Smooth muscle cell (in vitro differentiated cells): Measurements from ENCODE around the gene TPD52L2. TPM values are rescaled to one million over a fixed set of nuclear protein-coding genes. Genes with fewer than 3 reads are reported as not detected.

Experiments
- DNase-seq: peaks from one replicate; lab custom pipeline; 2025; ENCODE audit not compliant: unreplicated experiment; lab: John Stamatoyannopoulos, UW
- H2AFZ ChIP-seq: fragments of 200-600 bp; sonication (generic); 2 replicates; pipeline ENCODE4 v1.6.0; 2016; ENCODE audit warnings: antibody characterized with exemption, low read depth, mild to moderate bottlenecking
- H3F3A ChIP-seq: fragments of 200-600 bp; sonication (generic); 2 replicates; pipeline ENCODE4 v1.6.0; 2017; ENCODE audit warnings: antibody characterized with exemption, low read depth
- H3K27ac ChIP-seq: fragments of 200-600 bp; sonication (generic); 2 replicates; pipeline ENCODE4 v1.5.1; 2016; ENCODE audit warnings: low read depth, mild to moderate bottlenecking
- H3K27me3 ChIP-seq: fragments of 200-600 bp; sonication (generic); 2 replicates; pipeline ENCODE4 v1.6.1; 2016; ENCODE audit warnings: low read depth, mild to moderate bottlenecking
- H3K36me3 ChIP-seq: fragments of 200-600 bp; sonication (generic); 2 replicates; pipeline ENCODE4 v1.5.1; 2016; ENCODE audit warnings: low read depth
- H3K4me1 ChIP-seq: fragments of 200-600 bp; sonication (generic); 2 replicates; pipeline ENCODE4 v1.5.1; 2016; ENCODE audit warnings: low read depth
- H3K4me2 ChIP-seq: fragments of 200-600 bp; sonication (generic); 2 replicates; pipeline ENCODE4 v1.6.0; 2016; ENCODE audit warnings: mild to moderate bottlenecking
- H3K4me3 ChIP-seq: fragments of 200-600 bp; sonication (generic); 2 replicates; pipeline ENCODE4 v1.5.1; 2016; ENCODE audit warnings: mild to moderate bottlenecking
- H3K79me2 ChIP-seq: fragments of 200-600 bp; sonication (generic); 2 replicates; pipeline ENCODE4 v1.6.0; 2016; ENCODE audit warnings: low read depth, mild to moderate bottlenecking
- H3K9ac ChIP-seq: fragments of 200-600 bp; sonication (generic); 2 replicates; pipeline ENCODE4 v1.6.0; 2016; ENCODE audit warnings: low read depth
- H3K9me3 ChIP-seq: fragments of 200-600 bp; sonication (generic); replicated peaks from 2 replicates; pipeline ENCODE4 v1.5.1; 2016; ENCODE audit warnings: low read depth
- H4K20me1 ChIP-seq: fragments of 200-600 bp; sonication (generic); 2 replicates; pipeline ENCODE4 v1.6.0; 2016; ENCODE audit warnings: low read depth
- CTCF ChIP-seq: fragments of 200-600 bp; sonication (generic); IDR thresholded peaks from 2 replicates; pipeline ENCODE4 v1.5.1; 2017; ENCODE audit warnings: borderline replicate concordance, mild to moderate bottlenecking, antibody characterized with exemption; ENCODE audit not compliant: insufficient read depth, poor library complexity, severe bottlenecking
- WGBS: methylation state at CpG from one replicate; pipeline ENCODE4 v1.1.7; 2016; ENCODE audit warnings: low lambda C conversion rate; 5-methylcytosine and 5-hydroxymethylcytosine counted together
- polyA plus RNA-seq: library from polyadenylated mRNA; unstranded; fragments of >200 nt; fragmentation: Nextera tagmentation; extraction: Ambion mirVana; gene quantifications from 2 replicates; pipeline ENCODE4 v1.2.1, GENCODE V29; 2016
- total RNA-seq: library from RNA; depleted of rRNA; stranded (reverse); fragments of >200 nt; gene quantifications from 2 replicates; pipeline ENCODE4 v1.2.3, GENCODE V29; 2014

Gene TPD52L2
- total and polyA plus RNA-seq, 2 experiments from 2014 or later: 74.4 to 93.8 TPM

GRCh38 chr20:63886921-63887320, 21.9 kb downstream of the TPD52L2 start:
- no peak for DNase-seq
- Histone ChIP-seq H3K79me2 (peaks cover 3% of the 10 kb centered on the region), H3K4me3 (no peak overlapping the region), H3K4me2 (no peak overlapping the region), H2AFZ (no peak overlapping the region), H3K36me3 (no peaks in the 10 kb centered on the region), H3K4me1 (no peaks in the 10 kb centered on the region), H3K27me3 (no peaks in the 10 kb centered on the region), H4K20me1 (peaks cover 96% of the 10 kb centered on the region), H3K9me3 (no peaks in the 10 kb centered on the region), H3F3A (peaks cover 15% of the 10 kb centered on the region), H3K27ac (no peak overlapping the region), H3K9ac (no peak overlapping the region)
- TF ChIP-seq CTCF: no peak
- 97% methylated on average over 11 of the region's 11 CpGs for WGBS

GRCh38 chr20:63889241-63890200, 24.5 kb downstream of the TPD52L2 start:
- Histone ChIP-seq H2AFZ (no peak overlapping the region), H3F3A (peaks cover 38% of the 10 kb centered on the region), H3K79me2 (peaks cover 3% of the 10 kb centered on the region), H3K4me3 (no peak overlapping the region), H3K9me3 (no peaks in the 10 kb centered on the region), H3K4me1 (no peaks in the 10 kb centered on the region), H3K9ac (no peak overlapping the region), H3K27me3 (no peaks in the 10 kb centered on the region), H3K4me2 (no peak overlapping the region), H3K27ac (no peak overlapping the region), H3K36me3 (no peaks in the 10 kb centered on the region), H4K20me1 (peaks cover 82% of the 10 kb centered on the region)
- DNase-seq: no peak
- WGBS: 97% methylated on average over 25 of the region's 25 CpGs
- TF ChIP-seq CTCF: no peak

- Histone ChIP-seq H3K27ac (no peak overlapping the region), H4K20me1 (peaks cover 75% of the 10 kb centered on the region), H3K4me2 (no peak overlapping the region), H3K36me3 (no peaks in the 10 kb centered on the region), H2AFZ (no peak overlapping the region), H3K9me3 (no peaks in the 10 kb centered on the region), H3K79me2 (peaks cover 3% of the 10 kb centered on the region), H3K9ac (no peak overlapping the region), H3F3A (peaks cover 38% of the 10 kb centered on the region), H3K4me1 (no peaks in the 10 kb centered on the region), H3K4me3 (no peak overlapping the region), H3K27me3 (no peaks in the 10 kb centered on the region)
- no peak for DNase-seq
- 80% methylated on average over 7 of the region's 7 CpGs for WGBS
- TF ChIP-seq CTCF: no peak
Measured at GRCh38 chr20:63890201-63890576, 25.1 kb downstream of the TPD52L2 start.

GRCh38 chr20:63890616-63891015, 25.5 kb downstream of the TPD52L2 start:
- no peak overlapping the region for H3K9ac ChIP-seq
- 95% methylated on average over 7 of the region's 7 CpGs for WGBS
- peaks cover 72% of the 10 kb centered on the region for H4K20me1 ChIP-seq

More at GRCh38 chr20:63890616-63891015, 25.5 kb downstream of the TPD52L2 start:
- H3K9me3 ChIP-seq: no peaks in the 10 kb centered on the region
- peaks cover 6% of the 10 kb centered on the region for H3K79me2 ChIP-seq
- no peak overlapping the region for H3K4me3 ChIP-seq
- no peak overlapping the region for H3K4me2 ChIP-seq
- no peak overlapping the region for H3K27ac ChIP-seq
- H2AFZ ChIP-seq: no peak overlapping the region
- TF ChIP-seq CTCF: no peak
- H3K36me3 ChIP-seq: no peaks in the 10 kb centered on the region
- H3F3A ChIP-seq: peaks cover 38% of the 10 kb centered on the region
- no peaks in the 10 kb centered on the region for H3K4me1 ChIP-seq
- no peaks in the 10 kb centered on the region for H3K27me3 ChIP-seq
- no peak for DNase-seq
